Measurements from ENCODE around the gene PER1. TPM values are rescaled to one million over a fixed set of nuclear protein-coding genes. Genes with fewer than 3 reads are reported as not detected.

Gene PER1, protein sequence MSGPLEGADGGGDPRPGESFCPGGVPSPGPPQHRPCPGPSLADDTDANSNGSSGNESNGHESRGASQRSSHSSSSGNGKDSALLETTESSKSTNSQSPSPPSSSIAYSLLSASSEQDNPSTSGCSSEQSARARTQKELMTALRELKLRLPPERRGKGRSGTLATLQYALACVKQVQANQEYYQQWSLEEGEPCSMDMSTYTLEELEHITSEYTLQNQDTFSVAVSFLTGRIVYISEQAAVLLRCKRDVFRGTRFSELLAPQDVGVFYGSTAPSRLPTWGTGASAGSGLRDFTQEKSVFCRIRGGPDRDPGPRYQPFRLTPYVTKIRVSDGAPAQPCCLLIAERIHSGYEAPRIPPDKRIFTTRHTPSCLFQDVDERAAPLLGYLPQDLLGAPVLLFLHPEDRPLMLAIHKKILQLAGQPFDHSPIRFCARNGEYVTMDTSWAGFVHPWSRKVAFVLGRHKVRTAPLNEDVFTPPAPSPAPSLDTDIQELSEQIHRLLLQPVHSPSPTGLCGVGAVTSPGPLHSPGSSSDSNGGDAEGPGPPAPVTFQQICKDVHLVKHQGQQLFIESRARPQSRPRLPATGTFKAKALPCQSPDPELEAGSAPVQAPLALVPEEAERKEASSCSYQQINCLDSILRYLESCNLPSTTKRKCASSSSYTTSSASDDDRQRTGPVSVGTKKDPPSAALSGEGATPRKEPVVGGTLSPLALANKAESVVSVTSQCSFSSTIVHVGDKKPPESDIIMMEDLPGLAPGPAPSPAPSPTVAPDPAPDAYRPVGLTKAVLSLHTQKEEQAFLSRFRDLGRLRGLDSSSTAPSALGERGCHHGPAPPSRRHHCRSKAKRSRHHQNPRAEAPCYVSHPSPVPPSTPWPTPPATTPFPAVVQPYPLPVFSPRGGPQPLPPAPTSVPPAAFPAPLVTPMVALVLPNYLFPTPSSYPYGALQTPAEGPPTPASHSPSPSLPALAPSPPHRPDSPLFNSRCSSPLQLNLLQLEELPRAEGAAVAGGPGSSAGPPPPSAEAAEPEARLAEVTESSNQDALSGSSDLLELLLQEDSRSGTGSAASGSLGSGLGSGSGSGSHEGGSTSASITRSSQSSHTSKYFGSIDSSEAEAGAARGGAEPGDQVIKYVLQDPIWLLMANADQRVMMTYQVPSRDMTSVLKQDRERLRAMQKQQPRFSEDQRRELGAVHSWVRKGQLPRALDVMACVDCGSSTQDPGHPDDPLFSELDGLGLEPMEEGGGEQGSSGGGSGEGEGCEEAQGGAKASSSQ (N-terminal part only)
- 10 to 100 TPM; 22.0 to 25.5 TPM for total RNA-seq

DNA sequence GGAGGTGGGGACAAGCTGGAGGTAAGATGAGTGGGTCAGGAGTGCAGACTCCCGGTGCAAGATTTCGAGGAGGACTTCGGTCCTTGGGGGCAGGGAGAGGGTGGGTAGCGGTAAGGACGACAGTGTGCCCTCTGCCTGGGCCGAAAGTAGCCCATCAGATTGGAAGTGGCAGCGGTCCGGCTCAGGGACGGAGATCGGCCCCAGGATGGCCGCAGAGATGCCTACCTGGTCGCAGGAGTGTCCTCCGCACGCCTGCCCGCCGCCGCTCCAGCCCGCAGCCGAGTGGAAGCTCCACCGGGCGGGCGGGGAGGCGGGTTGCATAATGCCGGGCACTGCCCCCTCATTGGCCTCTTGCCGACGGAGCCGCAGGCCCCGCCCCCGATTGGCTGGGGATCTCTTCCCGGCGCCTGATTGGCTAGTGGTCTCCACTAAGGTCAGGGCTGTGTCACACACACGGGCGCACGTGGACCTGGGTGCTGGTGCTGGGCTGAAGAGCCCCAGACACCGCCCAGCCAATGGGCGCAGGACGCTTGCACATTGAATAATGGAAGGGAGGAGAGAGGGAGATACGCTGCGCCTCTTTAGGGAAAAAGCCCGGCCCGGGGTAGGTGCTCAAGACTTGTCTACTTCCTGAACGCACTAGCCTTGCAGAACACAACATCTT is at the start of gene PER1:
TSS of gene PER1 (minus strand) at position 293 of the 664 bp plus-strand sequence. CDS start 1,698 bp downstream, outside the sequence.

DNA sequence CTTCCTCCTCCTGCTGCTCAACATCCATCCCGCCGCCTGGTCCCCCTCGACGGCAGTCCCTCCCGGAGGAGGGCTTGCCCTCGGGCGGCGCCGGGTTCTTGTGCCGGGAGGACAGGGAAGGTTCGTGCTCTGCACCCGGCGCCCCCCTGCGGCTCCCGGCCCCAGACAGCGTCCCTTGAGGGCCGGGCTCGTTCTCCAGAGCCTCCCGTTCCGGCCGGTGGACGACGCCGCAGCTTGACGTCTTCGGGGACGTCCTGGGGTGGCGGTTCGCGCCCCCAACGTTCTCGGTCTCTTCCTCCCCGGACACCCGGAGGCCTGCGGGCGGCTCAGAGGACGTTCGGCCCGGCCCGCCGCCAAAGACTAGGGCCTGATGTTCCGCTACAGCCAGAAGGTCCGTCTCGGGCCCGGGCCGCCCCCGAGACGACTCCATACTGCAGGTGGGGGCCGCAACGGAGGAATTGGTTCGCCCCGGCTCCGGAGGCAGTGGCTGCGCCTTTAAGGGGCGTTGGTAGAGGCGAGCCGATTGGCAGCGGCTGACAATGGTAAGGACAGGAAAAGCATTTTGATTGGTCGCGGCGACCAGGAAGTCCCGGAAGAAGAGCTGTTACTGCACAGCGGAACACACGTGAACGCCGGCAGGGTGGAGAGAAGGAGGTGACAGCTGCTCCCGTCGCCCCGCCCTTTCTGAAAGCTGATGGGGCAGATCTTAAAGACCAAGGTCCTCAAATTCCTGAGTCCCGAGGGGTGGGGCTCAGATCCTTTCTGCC is 37.7 kb upstream of the PER1 start, which contains the start of gene BORCS6:
TSS of gene BORCS6 (minus strand) at position 470 of the 767 bp plus-strand sequence. CDS start at position 430, 40 bp downstream.

DNA sequence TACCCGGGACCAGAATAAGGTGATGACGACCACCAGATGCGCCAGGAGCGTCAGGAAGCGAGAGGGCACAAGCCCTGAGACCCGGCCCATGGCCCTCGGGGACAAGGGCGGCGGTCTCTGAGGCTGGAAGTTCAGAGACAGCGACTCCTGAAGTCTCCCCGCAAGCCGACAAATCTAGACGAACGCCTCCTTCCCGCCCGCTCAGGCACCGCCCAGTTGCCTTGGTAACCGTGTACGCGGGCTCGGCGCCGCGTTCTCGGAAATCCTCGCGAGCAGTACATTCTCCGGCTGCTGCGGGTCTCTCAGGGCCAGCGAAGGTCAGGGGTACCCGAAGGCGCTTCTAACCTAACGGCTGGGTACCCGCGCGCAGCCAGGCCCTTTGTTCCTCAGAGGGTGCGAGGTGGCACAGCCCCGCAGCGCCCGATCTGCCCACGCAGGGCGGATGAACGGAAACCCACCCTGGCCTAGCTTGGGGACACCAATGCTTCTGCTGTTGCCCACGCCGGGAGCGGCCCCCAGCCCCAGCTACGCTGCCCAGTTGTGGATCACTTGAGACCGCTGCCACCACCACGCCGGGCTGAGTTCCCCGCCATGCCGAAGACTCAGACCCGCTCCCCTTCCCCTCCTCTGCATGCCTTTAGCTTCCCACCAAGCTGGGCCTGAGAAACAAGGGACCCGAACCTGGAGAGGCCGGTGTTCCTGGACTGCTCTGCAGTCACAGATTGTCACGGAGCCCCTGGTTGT is 24.2 kb upstream of the PER1 start, which contains the start of gene TMEM107:
TSS of gene TMEM107 (minus strand) at position 184 of the 744 bp plus-strand sequence. CDS start at position 90, 94 bp downstream.

DNA sequence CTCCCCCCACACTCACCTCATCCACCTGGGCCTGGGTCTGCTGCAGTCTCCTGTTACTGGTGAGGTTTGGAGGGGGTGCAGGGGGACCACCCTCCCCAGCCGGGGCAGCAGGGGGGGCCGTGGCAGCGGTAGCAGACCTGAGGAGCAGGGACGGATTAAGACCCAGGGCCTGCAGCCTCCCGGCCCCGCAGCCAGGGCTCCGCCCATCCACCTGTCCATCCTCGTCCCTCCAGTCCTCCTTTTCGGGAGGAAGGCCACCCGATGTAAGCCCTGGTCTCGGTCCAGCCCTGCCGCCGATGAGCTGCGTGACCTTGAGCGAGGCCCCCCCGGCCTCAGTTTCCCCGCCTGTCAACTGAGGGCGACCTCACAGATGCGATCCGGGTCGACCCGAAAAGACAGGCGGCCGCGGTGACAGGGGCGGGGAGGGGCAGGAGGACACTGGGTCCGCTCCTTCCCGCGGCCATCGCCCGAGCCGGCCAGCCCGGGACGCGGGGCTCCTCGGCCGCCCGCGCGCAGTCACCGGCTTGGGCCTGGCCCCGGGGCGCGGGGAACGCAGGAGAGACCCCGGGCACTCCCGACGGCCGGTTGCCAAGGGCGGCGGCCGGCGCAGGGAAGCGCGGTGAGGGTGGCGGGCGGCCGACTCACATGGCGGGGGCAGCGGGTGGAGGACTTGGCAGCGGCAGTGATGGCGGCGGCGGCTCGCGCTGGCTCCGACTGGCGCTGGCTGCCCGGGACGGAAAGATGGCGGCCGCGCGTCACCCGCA is 10.2 kb upstream of the PER1 start, which contains the start of gene VAMP2:
TSS of gene VAMP2 (minus strand) at position 716 of the 764 bp plus-strand sequence. CDS start at position 647, 69 bp downstream.

DNA sequence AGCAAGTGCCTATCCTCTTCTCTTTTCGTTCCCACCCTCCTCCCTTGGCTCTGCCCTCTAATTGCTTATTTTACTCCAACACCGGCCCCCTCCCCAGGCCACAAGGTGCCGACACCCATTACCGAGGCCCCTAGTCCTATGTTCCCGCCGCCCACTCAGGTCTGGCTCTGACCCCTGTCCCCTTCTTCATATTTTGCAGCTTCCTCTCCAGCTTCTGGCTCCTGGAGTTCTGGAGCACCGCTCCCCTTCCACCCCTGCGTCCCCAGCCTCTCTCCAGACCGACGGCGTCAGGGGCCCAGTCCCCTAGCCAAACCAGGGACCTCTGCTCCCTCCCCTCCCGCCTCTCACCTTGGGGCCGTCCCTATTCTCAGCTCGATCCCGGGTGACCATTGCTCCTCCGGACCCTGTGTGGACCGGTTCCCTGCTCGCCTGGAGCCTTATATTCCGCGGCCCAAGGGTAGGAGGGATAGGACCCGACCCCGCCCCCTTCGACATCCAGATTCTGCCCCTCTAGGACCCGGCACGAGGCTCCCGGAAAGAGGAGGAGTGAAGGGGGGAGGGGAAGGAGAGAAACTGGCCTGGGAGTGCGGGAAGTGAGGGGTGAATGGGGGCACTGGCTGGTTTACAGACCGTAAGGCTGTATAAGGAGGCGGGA is 28.4 kb downstream of the PER1 start, which contains the start of gene HES7:
TSS of gene HES7 (minus strand) at position 412 of the 655 bp plus-strand sequence. CDS start at position 390, 22 bp downstream.

DNA sequence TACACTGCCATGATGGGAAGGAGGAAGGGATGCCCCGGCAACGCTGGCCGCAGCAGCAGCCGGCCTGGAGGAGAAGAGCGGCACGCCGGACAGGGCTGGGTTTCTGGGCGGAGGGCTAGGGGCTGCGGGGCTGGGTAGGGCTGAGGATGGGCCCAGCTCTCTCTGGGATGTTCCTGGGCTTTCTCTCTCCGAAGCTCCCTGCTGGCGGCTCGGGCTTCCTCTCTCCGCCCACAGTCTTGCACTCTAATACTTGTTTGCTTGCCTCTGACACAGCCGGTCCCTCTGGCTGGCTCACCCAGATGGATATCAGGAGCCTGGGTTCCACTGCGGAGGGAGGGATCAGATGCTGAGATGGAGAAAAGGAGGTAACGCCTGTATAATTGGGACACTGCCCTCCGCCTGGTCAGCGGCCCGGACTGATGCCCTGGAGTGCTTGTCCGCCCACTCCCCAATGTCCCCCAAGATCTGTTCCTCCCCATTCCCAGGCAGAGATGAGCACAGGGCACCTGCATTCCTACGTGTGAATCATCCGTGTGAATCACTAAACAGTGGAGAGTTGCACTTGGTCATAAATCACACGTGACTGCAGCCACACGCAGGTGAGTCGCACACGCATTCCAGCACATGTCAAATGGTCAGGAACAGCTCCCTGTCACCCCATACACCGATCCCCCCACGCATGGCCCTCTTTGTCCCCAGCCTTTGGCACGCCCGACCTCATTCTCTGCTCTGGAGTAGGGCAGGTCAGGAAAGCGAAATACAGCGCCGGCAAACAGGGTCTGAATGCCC is 34.0 kb downstream of the PER1 start, which contains the start of gene ALOXE3:
TSS of gene ALOXE3 (minus strand) at position 535 of the 789 bp plus-strand sequence. CDS start at position 11, 524 bp downstream.

Other genes starting within 250 kb of the PER1 start
- gene RNF227, start 236.1 kb downstream of the PER1 start, total RNA-seq: 1 to 10 TPM in 1 of 2 donors, under 1 TPM in 1; 1.00 to 1.7 TPM
- gene KCNAB3, start 222.5 kb downstream of the PER1 start, total RNA-seq: under 1 TPM; under 0.01 to 0.69 TPM
- gene TRAPPC1, start 220.5 kb downstream of the PER1 start, total RNA-seq: 10 to 100 TPM; 41.3 to 48.6 TPM
- 10 to 100 TPM; 22.3 to 24.8 TPM for gene CNTROB, start 220.2 kb downstream of the PER1 start, total RNA-seq
- 1 to 10 TPM in 1 of 2 donors, not detected in 1; 1.4 TPM for gene GUCY2D, start 149.8 kb downstream of the PER1 start, total RNA-seq
- under 1 TPM in 1 of 2 donors, not detected in 1; under 0.01 TPM for gene ALOX15B, start 113.3 kb downstream of the PER1 start, total RNA-seq
- gene ALOX12B, start 64.7 kb downstream of the PER1 start, total RNA-seq: not detected
- gene ALOXE3, start 33.9 kb downstream of the PER1 start, total RNA-seq: not detected
- under 1 TPM in 1 of 2 donors, not detected in 1; 0.67 TPM for gene HES7, start 28.3 kb downstream of the PER1 start, total RNA-seq
- 1 to 10 TPM; 5.5 to 6.3 TPM for gene VAMP2, start 10.5 kb upstream of the PER1 start, total RNA-seq
- gene TMEM107, start 24.0 kb upstream of the PER1 start, total RNA-seq: 10 to 100 TPM; 24.1 to 32.0 TPM
- gene BORCS6, start 37.8 kb upstream of the PER1 start, total RNA-seq: 1 to 10 TPM; 6.3 to 8.9 TPM
- 10 to 100 TPM; 23.7 to 88.6 TPM for gene AURKB, start 58.2 kb upstream of the PER1 start, total RNA-seq
- gene CTC1, start 95.7 kb upstream of the PER1 start, total RNA-seq: 1 to 10 TPM; 5.0 to 5.5 TPM
- gene PFAS, start 96.9 kb upstream of the PER1 start, total RNA-seq: 10 to 100 TPM; 44.7 to 78.3 TPM
- 10 to 100 TPM in 1 of 2 donors, 1 to 10 TPM in 1; 8.3 to 14.0 TPM for gene RANGRF, start 136.3 kb upstream of the PER1 start, total RNA-seq
- gene SLC25A35, start 143.0 kb upstream of the PER1 start, total RNA-seq: 1 to 10 TPM in 1 of 2 donors, under 1 TPM in 1; 0.67 to 1.4 TPM
- gene ARHGEF15, start 157.8 kb upstream of the PER1 start, total RNA-seq: not detected
- not detected for gene ODF4, start 187.4 kb upstream of the PER1 start, total RNA-seq
- 1,000 to 10,000 TPM; 1,114 to 1,797 TPM for gene RPL26, start 230.8 kb upstream of the PER1 start, total RNA-seq
- gene RNF222, start 245.4 kb upstream of the PER1 start, total RNA-seq: not detected

All from melanocyte of skin (primary cell).